Measurements from ENCODE around the gene IL1B. TPM values are rescaled to one million over a fixed set of nuclear protein-coding genes. Genes with fewer than 3 reads are reported as not detected.

IL1B gene
- total RNA-seq, 2 experiments from 2014 or later = 3.8 to 5.6 TPM

DNA sequence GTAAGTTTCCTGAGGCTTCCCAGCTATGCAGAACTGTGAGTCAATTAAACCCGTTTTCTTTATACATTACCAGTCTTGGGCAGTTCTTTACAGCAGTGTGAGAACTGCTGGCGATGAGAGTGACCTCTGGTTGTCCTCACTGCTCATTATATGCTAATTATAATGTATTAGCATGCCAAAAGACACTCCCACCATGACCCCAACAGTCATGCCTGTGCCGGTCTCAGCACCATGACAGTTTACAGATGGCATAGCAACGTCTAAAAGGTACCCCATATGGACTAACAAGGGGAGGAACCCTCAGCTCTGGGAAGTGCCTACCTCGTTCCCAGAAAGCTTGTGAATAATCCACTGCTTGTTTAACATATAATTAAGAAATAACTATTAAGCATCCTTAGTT lies 44.2 kb downstream of the IL1B start:
- H3K36me3 Mint-ChIP-seq (ENCODE audit: low read depth) = no peaks in the 10 kb centered on the region
- no peaks in the 10 kb centered on the region for H3K27me3 Mint-ChIP-seq
- H3K27ac ChIP-seq (ENCODE audit: low read depth in 1 of 2, low read length in 2 of 2) = no peak overlapping the region
- no peak overlapping the region for H3K27ac Mint-ChIP-seq
- TF ChIP-seq, protein P1, sequence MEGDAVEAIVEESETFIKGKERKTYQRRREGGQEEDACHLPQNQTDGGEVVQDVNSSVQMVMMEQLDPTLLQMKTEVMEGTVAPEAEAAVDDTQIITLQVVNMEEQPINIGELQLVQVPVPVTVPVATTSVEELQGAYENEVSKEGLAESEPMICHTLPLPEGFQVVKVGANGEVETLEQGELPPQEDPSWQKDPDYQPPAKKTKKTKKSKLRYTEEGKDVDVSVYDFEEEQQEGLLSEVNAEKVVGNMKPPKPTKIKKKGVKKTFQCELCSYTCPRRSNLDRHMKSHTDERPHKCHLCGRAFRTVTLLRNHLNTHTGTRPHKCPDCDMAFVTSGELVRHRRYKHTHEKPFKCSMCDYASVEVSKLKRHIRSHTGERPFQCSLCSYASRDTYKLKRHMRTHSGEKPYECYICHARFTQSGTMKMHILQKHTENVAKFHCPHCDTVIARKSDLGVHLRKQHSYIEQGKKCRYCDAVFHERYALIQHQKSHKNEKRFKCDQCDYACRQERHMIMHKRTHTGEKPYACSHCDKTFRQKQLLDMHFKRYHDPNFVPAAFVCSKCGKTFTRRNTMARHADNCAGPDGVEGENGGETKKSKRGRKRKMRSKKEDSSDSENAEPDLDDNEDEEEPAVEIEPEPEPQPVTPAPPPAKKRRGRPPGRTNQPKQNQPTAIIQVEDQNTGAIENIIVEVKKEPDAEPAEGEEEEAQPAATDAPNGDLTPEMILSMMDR (IDR thresholded peaks at IDR 0.05) = no peak
- no peaks in the 10 kb centered on the region for H3K9me3 Mint-ChIP-seq
- H3K27me3 ChIP-seq (ENCODE audit: control insufficient read depth in 1 of 2, insufficient read depth in 2 of 2, low read length in 2 of 2) = no peaks in the 10 kb centered on the region
- H3K4me1 ChIP-seq (ENCODE audit: insufficient read depth, low read length) = no peaks in the 10 kb centered on the region
- H3K9me3 ChIP-seq (ENCODE audit: control insufficient read depth in 1 of 2, insufficient read depth in 1 of 2, low read length in 2 of 2) = no peaks in the 10 kb centered on the region
- ChIA-PET CTCF (interaction anchor here (0.7 kb wide), 1 partner anchor 18 kb away, joined by 3 read pairs; no protein-coding TSS in a partner anchor), POLR2A (no interaction called here)
- no peak overlapping the region for H3K4me3 Mint-ChIP-seq
- no peaks in the 10 kb centered on the region for H3K4me1 Mint-ChIP-seq (ENCODE audit: low read depth)
- no peak for ATAC-seq (ENCODE audit: poor library complexity)
- H3K36me3 ChIP-seq (ENCODE audit: insufficient read depth, low read length) = no peaks in the 10 kb centered on the region
- intact Hi-C loops (cut with DNase I, micrococcal nuclease) = no loop called here
- H3K4me3 ChIP-seq (ENCODE audit: low read length) = no peak overlapping the region
- no peak for DNase-seq

DNA sequence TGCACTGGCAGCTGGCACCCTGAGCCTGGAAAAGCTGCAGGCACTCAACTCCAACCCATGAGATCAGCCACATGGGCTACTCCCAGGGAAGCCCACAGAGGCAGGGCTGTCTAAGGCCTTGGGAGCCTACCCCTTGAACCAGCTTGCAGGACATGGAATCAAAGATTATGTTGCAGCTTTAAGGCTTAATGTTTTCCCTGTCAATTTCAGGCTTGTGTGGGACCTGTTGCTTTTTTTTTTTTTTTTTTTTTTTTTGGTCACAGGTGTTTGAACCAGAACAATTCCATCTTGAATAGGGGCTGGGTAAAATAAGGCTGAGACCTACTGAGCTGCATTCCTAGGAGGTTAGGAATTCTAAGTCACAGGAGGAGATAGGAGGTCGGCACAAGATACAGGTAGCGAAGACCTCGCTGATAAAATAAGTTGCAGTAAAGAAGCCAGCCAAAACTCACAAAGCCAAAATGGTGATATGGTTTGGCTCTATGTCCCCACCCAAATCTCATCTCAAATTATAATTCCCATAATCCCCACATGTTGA lies 44.8 kb downstream of the IL1B start:
- Mint-ChIP-seq H3K4me3 (no peak overlapping the region), H3K36me3 (ENCODE audit: low read depth) (no peaks in the 10 kb centered on the region), H3K4me1 (ENCODE audit: low read depth) (no peaks in the 10 kb centered on the region), H3K27me3 (no peaks in the 10 kb centered on the region), H3K27ac (no peak overlapping the region), H3K9me3 (no peaks in the 10 kb centered on the region)
- Histone ChIP-seq H3K27me3 (ENCODE audit: control insufficient read depth in 1 of 2, insufficient read depth in 2 of 2, low read length in 2 of 2) (no peaks in the 10 kb centered on the region), H3K9me3 (ENCODE audit: control insufficient read depth in 1 of 2, insufficient read depth in 1 of 2, low read length in 2 of 2) (no peaks in the 10 kb centered on the region), H3K36me3 (ENCODE audit: insufficient read depth, low read length) (no peaks in the 10 kb centered on the region), H3K4me1 (ENCODE audit: insufficient read depth, low read length) (no peaks in the 10 kb centered on the region), H3K4me3 (ENCODE audit: low read length) (no peak overlapping the region), H3K27ac (ENCODE audit: low read depth in 1 of 2, low read length in 2 of 2) (no peak overlapping the region)
- ChIA-PET POLR2A (no interaction called here), CTCF (interaction anchor here (0.7 kb wide), 1 partner anchor 18 kb away, joined by 3 read pairs; no protein-coding TSS in a partner anchor)
- intact Hi-C loops (cut with DNase I, micrococcal nuclease) = no loop called here
- no peak for ATAC-seq (ENCODE audit: poor library complexity)
- DNase-seq = no peak
- TF ChIP-seq, protein P1 (IDR thresholded peaks at IDR 0.05) = no peak

GRCh38 chr2:112791019-112791418 lies 45.6 kb downstream of the IL1B start:
- Mint-ChIP-seq H3K36me3 (ENCODE audit: low read depth) (no peaks in the 10 kb centered on the region), H3K27ac (no peak overlapping the region), H3K27me3 (no peaks in the 10 kb centered on the region), H3K9me3 (no peaks in the 10 kb centered on the region), H3K4me3 (no peak overlapping the region), H3K4me1 (ENCODE audit: low read depth) (no peaks in the 10 kb centered on the region)
- H3K4me3 ChIP-seq (ENCODE audit: low read length) = no peak overlapping the region
- no peak overlapping the region for H3K27ac ChIP-seq (ENCODE audit: low read depth in 1 of 2, low read length in 2 of 2)
- no peaks in the 10 kb centered on the region for H3K36me3 ChIP-seq (ENCODE audit: insufficient read depth, low read length)
- no peaks in the 10 kb centered on the region for H3K4me1 ChIP-seq (ENCODE audit: insufficient read depth, low read length)
- TF ChIP-seq, protein P1 (IDR thresholded peaks at IDR 0.05) = no peak
- POLR2A ChIA-PET = no interaction called here
- no peaks in the 10 kb centered on the region for H3K9me3 ChIP-seq (ENCODE audit: control insufficient read depth in 1 of 2, insufficient read depth in 1 of 2, low read length in 2 of 2)
- ATAC-seq (ENCODE audit: poor library complexity) = no peak
- intact Hi-C loops (cut with DNase I, micrococcal nuclease) = no loop called here
- CTCF ChIA-PET = no interaction called here
- H3K27me3 ChIP-seq (ENCODE audit: control insufficient read depth in 1 of 2, insufficient read depth in 2 of 2, low read length in 2 of 2) = no peaks in the 10 kb centered on the region
- no peak for DNase-seq
